Measurements from ENCODE around the gene AHNAK. TPM values are rescaled to one million over a fixed set of nuclear protein-coding genes. Genes with fewer than 3 reads are reported as not detected.
"Not testable (repeated sequence)": the region's sequence is repeated elsewhere in the genome, so short reads cannot be mapped to it uniquely, and the experiment has no call there.

Gene AHNAK
- total RNA-seq, 1 experiment from 2014 or later = 281 TPM

- DNase-seq (ENCODE audit: low spot score) = peak; percentile 100
Measured at GRCh38 chr11:62573592-62574362, 27.2 kb upstream of the AHNAK start, which contains the start of gene EEF1G. EEF1G (minus strand) TSS chr11:62573891; CDS start chr11:62573842, 49 bp downstream.

DNA sequence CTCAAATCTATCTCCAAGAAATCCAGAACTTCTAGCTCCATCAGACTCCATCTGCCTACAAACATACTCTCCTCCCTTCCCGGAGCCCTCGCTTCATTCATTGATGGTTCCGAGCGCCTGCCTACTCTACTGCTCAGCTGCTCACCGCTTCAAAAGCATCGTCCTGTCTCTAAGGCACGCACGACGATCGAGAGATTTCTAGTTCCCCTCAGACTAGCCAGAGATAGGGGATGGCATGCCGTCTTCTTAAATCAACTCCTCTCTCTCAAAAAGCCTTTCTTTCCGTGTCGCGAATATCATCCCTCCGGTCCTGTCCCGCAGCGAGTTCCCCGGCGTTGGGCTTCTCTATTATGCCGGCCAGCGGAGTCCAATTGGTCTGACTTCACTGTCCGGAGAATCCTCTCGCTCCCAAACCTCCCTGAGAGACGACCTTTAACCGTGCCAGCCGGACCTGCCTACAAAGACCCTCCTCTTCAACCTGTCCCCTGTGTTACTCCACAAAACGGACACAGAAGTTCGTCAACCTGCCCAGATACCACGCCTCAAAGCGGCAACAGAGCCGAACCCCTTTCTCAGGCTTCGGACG, 26.5 kb upstream of the AHNAK start:
- peak; percentile 53 for DNase-seq (ENCODE audit: low spot score)

GRCh38 chr11:62572431-62572830, 25.8 kb upstream of the AHNAK start:
- no peak for DNase-seq (ENCODE audit: low spot score)

DNA sequence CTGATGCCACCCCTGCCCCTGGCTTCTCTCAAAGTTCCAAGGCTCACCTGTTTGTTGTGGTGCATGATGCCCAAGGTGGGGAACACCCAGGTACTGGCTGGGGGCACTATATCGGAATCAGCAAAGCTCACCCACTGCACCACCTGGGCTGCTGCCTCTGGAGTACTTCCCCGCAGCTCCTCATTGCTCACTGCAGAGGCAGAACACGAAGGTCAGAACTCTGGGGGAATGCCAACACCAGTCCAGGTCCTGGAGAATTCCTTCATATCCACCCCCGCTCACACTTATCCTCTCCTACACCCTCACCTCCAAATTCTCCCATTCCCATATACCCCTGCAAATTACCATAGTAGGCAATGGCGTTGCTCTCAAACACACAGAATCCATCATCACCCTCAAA, 24.9 kb upstream of the AHNAK start:
- DNase-seq (ENCODE audit: low spot score) = not testable (repeated sequence)

GRCh38 chr11:62570903-62571302, 24.3 kb upstream of the AHNAK start:
- not testable (repeated sequence) for DNase-seq (ENCODE audit: low spot score)

DNA sequence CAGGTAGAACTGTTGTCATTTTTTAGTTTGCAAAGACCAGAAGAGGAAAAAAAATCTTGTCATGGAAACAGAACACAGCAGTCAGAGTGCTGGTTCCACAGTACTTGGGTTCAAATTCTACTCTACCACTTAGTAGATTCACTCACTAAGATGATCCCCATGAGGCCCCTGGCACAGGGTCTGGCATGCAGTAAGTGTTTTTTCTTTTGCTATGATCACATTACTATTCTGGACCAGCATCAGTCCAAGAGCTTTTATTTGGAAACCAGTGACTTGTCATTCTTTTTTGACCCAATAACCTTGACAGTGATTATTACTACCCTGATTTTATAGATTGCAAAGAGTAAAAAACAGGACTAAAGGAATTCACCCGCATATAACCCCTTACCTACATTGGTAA, 23.0 kb upstream of the AHNAK start:
- DNase-seq (ENCODE audit: low spot score) = no peak

DNA sequence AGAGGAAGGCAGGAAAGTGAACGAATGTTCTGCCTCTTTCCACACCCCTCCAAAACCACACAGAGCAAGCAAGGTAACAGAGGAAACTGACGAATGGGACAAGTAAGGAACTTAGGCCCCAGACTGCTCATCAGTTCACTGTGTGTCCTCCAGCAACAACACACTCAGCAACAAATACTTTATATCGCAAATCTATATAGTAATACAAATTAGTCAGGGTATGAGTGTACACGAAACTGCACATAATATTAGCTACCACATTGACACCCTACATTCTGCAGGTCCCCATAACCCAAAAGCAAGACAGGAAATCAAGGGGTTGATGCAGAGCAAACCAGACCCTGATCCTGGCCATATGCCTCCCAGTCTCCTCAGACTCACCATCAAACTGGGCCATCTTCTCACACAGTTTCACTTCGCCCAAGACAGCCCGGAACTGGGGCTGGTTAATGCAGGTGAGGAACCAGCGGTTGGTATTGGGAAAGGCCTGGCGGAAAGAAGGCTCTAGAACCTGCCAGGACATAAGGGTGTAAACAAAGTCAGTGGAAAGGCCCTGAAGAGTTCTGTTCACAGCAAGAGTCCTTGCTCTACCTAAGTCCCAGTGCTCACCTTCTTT, 20.5 kb upstream of the AHNAK start:
- no peak for DNase-seq (ENCODE audit: low spot score)

DNA sequence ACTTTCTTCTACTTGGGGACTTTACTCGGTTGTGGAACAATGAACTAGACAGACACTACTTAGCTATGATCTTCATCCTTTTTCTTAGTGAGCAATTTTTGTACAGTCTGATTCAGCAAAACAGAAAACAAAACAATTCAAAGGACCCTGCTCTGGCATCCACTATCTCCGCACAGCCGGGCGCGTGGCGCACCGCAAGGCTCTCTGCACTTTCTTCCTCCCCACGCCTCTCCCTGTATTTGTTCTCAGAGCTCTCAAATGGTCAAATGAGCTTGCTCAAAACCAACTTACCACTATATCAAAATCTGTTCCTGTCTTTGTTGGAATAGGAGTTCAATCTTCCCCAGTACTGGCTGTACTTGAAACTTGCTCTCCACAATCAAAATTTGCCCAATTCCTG, 19.6 kb upstream of the AHNAK start:
- no peak for DNase-seq (ENCODE audit: low spot score)

GRCh38 chr11:62565100-62565802, 18.6 kb upstream of the AHNAK start:
- no peak for DNase-seq (ENCODE audit: low spot score)

GRCh38 chr11:62561677-62562230, 15.1 kb upstream of the AHNAK start:
- DNase-seq (ENCODE audit: low spot score) = not testable (repeated sequence)

DNA sequence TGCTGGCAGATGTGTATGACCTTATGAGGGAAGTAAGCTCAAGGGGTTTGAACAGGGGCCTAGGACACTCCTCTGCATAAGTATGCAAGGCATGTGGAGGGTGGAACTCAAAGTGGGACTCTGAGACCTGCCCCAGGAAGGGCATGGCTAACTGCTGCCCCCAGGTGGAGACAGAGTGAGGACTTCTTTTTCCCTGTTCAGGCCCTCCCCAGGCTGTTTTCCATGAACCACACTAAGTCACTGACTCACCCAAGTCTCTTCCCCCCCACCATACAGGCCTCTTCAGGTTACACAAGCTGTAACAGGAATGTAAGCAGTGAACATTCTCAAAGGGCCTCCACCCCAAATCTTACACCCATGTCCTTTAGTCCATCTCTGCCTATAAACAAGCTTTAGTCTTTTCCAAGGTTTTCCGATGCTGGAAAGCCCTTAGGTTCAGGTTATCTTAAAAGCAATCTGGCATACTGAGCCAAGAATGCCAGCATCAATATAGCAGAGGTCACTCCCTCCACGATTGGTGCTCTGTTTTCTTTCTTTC, 14.0 kb upstream of the AHNAK start:
- peak; percentile 99 for DNase-seq (ENCODE audit: low spot score)

DNA sequence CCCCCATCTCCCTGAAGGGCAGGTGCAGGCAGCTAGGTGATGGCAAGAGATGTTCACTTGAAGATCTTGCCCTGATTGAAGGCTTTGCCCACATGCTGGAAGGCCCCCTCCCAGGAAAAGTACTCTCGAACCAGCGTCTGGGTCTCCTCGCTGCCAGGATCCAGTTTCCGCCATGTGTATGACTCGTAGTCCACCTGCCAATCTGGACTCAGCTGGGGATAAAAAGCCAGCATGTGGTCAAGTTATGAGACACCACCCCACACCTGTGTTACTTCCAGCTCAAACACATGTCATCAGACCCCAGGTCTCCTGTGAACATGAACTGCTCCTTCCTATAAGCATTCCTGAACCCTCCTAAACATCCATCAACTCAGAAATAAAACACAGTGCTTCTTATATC, 13.0 kb upstream of the AHNAK start:
- not testable (repeated sequence) for DNase-seq (ENCODE audit: low spot score)

DNA sequence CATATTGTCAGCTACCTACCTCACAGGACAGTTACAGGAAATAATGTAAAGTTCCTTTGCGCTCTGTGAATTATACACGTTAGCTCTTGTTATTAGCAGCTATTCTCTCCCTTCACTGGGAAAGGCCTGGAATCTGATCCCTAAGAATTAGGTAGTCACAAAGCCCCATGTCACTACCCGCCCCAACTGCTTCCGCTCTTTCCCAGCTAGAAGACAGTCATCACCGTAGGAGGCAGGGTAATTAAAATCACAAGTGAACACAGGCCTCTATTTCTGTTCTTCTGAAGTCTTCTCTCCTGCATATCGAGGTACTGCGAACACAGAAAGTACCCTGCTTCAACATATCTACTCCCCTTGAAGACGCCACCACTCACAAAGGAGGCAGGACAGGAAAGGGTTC, 12.6 kb upstream of the AHNAK start:
- DNase-seq (ENCODE audit: low spot score) = no peak

DNA sequence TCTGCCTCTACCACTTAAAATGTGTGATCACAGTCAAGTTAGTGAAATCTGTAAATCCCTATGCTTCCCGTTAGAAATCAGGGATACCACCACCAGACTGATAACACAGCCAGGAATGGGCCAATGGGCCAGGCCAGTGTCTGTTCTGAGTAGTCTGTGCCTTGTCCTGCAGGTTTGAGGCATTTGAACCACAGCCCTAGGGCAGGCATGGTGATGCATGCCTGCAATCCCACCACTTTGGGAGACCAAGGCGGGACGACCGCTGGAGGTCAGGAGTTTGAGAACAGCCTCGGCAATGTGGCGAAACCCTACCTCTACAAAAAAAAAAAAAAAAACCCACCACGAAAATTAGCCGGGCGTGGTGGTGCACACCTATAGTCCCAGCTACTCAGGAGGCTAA, 12.1 kb upstream of the AHNAK start:
- no peak for DNase-seq (ENCODE audit: low spot score)

GRCh38 chr11:62556875-62557631, 10.4 kb upstream of the AHNAK start:
- peak; percentile 69 for DNase-seq (ENCODE audit: low spot score)

GRCh38 chr11:62556108-62556874, 9.7 kb upstream of the AHNAK start:
- DNase-seq (ENCODE audit: low spot score) = peak; percentile 97

DNA sequence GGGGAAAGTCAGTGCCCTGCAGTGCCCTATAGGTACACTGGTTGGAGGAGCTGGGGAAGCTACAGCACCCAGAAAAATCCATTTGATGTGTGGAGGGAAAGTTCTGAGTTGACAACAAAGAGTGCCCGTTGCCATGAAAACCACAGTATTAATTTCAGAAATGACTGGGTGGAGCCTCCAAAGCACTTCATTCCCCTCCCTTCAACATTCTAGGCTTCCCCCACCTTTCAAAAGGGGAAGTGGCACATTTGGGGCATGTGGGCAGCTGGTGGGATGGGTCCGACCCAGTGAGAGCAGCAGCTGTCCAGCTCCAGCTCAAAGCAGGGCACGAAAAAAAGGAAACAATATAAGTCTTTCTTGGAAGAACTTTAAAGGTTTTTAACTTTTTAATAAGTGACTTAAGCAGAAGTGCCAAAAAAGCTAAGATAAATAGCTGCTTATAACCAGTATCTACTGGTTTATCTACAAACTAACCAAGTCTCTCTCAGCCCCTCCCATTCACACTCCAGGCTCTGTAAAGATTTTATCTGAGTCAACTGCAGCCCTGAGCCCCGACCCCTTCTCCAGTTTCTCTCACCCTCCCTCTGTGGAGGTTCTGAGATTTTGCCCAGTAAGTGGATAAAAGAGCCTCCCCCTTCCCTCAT, 9.0 kb upstream of the AHNAK start:
- peak; percentile 83 for DNase-seq (ENCODE audit: low spot score)

DNA sequence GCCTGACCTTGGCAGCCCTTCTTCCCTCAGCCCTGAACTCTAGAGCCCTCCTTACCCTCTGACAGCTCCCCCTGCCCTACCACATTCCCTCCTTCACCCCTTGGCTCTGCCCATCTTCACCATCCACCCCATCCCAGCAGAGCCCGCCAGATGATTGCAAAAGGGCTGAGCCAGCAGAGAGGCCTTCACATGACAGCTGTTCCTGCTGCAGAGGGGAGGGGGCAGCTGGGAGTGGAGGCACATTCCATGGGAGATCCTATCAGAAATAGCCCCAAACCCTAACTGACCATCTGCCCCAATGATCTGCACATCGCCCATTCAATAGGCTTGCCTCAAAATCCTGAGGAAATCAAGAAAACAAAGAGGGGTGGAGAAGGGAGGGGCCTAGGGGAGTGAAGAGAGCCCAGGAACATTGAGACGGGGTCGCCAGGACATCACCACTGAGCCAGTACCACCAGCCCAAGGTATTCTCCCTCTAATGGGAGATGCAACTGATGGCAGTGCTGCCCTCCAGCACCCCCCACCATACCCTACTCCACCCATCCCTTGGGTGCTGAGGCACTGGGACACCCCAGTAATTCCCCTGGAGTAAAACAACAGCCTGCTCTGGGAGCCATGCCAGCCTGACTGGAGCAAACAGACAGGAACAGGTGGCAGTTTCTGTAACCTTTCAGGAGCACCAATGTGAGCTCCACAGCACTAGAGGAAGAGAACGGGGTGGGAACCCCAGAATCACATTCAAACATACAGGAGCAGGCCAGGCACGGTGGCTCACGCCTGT, 8.0 kb upstream of the AHNAK start:
- DNase-seq (ENCODE audit: low spot score) = peak; percentile 41

Measured in HT-29 (cell line).